ENCODE data around the gene POC1B. TPM values are rescaled to one million over a fixed set of nuclear protein-coding genes. Genes with fewer than 3 reads are reported as not detected.

The POC1B gene
- total and polyA plus RNA-seq, 4 donors: 5.0 to 28.2 (median 7.6) TPM

DNA sequence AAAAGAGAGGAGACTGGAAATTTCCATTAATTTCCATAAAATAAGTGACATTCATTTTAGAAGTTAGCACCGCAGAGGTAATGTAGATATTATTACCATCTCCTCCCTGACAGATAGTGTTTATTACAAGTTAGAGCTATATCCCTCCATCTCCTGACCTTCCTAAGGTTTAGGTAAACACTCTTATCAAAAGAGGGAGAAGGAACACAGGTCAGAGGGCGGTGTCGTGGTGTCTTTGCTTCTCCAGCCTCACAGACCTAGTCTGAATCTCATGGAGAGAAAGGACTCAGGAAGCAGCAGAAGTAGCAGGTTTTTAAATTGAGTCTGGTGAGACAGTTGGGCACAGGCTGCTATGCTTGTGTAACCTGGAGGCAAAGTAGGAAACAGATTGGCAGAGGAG is 11.5 kb upstream of the POC1B start:
- Histone ChIP-seq H3K4me3 (ENCODE audit: low read depth in 1 of 3, low read length in 3 of 3) (no peak overlapping the region), H3K4me1 (ENCODE audit: control insufficient read depth in 4 of 4, insufficient read depth in 4 of 4, low read length in 3 of 4) (peaks cover 0 to 2% (median 0%) of the 10 kb centered on the region in 4 donors), H3K36me3 (ENCODE audit: control insufficient read depth in 4 of 4, insufficient read depth in 3 of 4, low read depth in 1 of 4, low read length in 3 of 4) (no peaks in the 10 kb centered on the region), H3K27me3 (ENCODE audit: control insufficient read depth in 4 of 4, insufficient read depth in 4 of 4, low read length in 3 of 4) (no peaks in the 10 kb centered on the region), H3K9ac (ENCODE audit: low read depth in 1 of 2, low read length in 2 of 2) (no peak overlapping the region), H3K9me3 (ENCODE audit: control insufficient read depth in 4 of 4, low read length in 3 of 4) (no peaks in the 10 kb centered on the region), H3K27ac (ENCODE audit: low read depth in 1 of 2, low read length in 2 of 2) (no peak overlapping the region)
- no peak for DNase-seq (ENCODE audit: low spot score)
- 65% methylated on average over 3 of the region's 3 CpGs for WGBS
- TF ChIP-seq HNF4G (IDR thresholded peaks at IDR 0.05) (no peak), MAX (IDR thresholded peaks at IDR 0.05) (no peak), GABPA (IDR thresholded peaks at IDR 0.05 in 1 of 2, conservative IDR thresholded peaks at IDR 0.05 in 1 of 2) (no peak), JUND (IDR thresholded peaks at IDR 0.05) (no peak), YY1 (IDR thresholded peaks at IDR 0.05) (no peak), RXRA (IDR thresholded peaks at IDR 0.05) (no peak), ATF3 (IDR thresholded peaks at IDR 0.05) (no peak), FOXA2 (IDR thresholded peaks at IDR 0.05) (no peak), ZBTB33 (IDR thresholded peaks at IDR 0.05) (no peak)
- TF ChIP-seq, protein P1, sequence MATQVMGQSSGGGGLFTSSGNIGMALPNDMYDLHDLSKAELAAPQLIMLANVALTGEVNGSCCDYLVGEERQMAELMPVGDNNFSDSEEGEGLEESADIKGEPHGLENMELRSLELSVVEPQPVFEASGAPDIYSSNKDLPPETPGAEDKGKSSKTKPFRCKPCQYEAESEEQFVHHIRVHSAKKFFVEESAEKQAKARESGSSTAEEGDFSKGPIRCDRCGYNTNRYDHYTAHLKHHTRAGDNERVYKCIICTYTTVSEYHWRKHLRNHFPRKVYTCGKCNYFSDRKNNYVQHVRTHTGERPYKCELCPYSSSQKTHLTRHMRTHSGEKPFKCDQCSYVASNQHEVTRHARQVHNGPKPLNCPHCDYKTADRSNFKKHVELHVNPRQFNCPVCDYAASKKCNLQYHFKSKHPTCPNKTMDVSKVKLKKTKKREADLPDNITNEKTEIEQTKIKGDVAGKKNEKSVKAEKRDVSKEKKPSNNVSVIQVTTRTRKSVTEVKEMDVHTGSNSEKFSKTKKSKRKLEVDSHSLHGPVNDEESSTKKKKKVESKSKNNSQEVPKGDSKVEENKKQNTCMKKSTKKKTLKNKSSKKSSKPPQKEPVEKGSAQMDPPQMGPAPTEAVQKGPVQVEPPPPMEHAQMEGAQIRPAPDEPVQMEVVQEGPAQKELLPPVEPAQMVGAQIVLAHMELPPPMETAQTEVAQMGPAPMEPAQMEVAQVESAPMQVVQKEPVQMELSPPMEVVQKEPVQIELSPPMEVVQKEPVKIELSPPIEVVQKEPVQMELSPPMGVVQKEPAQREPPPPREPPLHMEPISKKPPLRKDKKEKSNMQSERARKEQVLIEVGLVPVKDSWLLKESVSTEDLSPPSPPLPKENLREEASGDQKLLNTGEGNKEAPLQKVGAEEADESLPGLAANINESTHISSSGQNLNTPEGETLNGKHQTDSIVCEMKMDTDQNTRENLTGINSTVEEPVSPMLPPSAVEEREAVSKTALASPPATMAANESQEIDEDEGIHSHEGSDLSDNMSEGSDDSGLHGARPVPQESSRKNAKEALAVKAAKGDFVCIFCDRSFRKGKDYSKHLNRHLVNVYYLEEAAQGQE (IDR thresholded peaks at IDR 0.05): no peak

DNA sequence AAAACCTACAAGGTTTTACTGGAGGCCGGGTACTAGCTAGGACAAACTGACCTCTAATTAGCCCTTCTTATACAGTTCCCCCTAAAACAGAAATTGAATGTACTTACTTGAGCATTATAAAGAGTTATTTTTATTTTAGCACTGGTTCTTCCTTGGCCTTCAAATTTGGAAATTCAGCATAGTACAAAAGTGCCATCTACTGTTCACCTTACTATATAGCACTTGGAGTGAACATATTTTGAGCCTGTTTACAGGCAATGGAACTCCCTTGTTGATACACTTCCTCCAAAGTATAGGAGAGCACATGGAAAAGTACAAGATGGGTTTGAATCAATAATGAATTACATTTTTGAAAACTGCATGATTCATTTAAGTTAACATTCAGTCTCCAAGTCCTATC is 3.9 kb upstream of the POC1B start:
- 37% methylated on average over 1 of the region's 1 CpG for WGBS
- Histone ChIP-seq H3K36me3 (ENCODE audit: control insufficient read depth in 4 of 4, insufficient read depth in 3 of 4, low read depth in 1 of 4, low read length in 3 of 4) (no peaks in the 10 kb centered on the region), H3K27ac (ENCODE audit: low read depth in 1 of 2, low read length in 2 of 2) (no peak overlapping the region)

More for the DNA sequence above, 3.9 kb upstream of the POC1B start:
- Histone ChIP-seq H3K27me3 (ENCODE audit: control insufficient read depth in 4 of 4, insufficient read depth in 4 of 4, low read length in 3 of 4) (no peaks in the 10 kb centered on the region), H3K4me3 (ENCODE audit: low read depth in 1 of 3, low read length in 3 of 3) (no peak overlapping the region), H3K4me1 (ENCODE audit: control insufficient read depth in 4 of 4, insufficient read depth in 4 of 4, low read length in 3 of 4) (peaks cover 2 to 12% (median 9%) of the 10 kb centered on the region in 4 donors), H3K9me3 (ENCODE audit: control insufficient read depth in 4 of 4, low read length in 3 of 4) (no peaks in the 10 kb centered on the region), H3K9ac (ENCODE audit: low read depth in 1 of 2, low read length in 2 of 2) (no peak overlapping the region)
- no peak for TF ChIP-seq YY1 (IDR thresholded peaks at IDR 0.05)
- TF ChIP-seq RAD21 (IDR thresholded peaks at IDR 0.05): peak; percentile 95 to 98
- TF ChIP-seq, protein P2, sequence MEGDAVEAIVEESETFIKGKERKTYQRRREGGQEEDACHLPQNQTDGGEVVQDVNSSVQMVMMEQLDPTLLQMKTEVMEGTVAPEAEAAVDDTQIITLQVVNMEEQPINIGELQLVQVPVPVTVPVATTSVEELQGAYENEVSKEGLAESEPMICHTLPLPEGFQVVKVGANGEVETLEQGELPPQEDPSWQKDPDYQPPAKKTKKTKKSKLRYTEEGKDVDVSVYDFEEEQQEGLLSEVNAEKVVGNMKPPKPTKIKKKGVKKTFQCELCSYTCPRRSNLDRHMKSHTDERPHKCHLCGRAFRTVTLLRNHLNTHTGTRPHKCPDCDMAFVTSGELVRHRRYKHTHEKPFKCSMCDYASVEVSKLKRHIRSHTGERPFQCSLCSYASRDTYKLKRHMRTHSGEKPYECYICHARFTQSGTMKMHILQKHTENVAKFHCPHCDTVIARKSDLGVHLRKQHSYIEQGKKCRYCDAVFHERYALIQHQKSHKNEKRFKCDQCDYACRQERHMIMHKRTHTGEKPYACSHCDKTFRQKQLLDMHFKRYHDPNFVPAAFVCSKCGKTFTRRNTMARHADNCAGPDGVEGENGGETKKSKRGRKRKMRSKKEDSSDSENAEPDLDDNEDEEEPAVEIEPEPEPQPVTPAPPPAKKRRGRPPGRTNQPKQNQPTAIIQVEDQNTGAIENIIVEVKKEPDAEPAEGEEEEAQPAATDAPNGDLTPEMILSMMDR (IDR thresholded peaks at IDR 0.05; ENCODE audit: low read depth, low read length, missing input control): peak; percentile 80
- DNase-seq (ENCODE audit: low spot score): no peak
